ENCODE results near the gene PIK3AP1.
"Not testable (repeated sequence)": the region's sequence is repeated elsewhere in the genome, so short reads cannot be mapped to it uniquely, and the experiment has no call there.

Gene PIK3AP1

DNA sequence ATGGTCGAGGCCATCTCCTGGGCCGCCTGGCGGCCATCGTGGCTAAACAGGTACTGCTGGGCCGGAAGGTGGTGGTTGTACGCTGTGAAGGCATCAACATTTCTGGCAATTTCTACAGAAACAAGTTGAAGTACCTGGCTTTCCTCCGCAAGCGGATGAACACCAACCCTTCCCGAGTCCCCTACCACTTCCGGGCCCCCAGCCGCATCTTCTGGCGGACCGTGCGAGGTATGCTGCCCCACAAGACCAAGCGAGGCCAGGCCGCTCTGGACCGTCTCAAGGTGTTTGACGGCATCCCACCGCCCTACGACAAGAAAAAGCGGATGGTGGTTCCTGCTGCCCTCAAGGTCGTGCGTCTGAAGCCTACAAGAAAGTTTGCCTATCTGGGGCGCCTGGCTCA is 30.0 kb upstream of the PIK3AP1 start:
- not testable (repeated sequence) for H3K4me1 ChIP-seq (ENCODE audit: control insufficient read depth, insufficient read depth, low read length); H3K36me3 ChIP-seq (ENCODE audit: control insufficient read depth, insufficient read depth, low read length)

DNA sequence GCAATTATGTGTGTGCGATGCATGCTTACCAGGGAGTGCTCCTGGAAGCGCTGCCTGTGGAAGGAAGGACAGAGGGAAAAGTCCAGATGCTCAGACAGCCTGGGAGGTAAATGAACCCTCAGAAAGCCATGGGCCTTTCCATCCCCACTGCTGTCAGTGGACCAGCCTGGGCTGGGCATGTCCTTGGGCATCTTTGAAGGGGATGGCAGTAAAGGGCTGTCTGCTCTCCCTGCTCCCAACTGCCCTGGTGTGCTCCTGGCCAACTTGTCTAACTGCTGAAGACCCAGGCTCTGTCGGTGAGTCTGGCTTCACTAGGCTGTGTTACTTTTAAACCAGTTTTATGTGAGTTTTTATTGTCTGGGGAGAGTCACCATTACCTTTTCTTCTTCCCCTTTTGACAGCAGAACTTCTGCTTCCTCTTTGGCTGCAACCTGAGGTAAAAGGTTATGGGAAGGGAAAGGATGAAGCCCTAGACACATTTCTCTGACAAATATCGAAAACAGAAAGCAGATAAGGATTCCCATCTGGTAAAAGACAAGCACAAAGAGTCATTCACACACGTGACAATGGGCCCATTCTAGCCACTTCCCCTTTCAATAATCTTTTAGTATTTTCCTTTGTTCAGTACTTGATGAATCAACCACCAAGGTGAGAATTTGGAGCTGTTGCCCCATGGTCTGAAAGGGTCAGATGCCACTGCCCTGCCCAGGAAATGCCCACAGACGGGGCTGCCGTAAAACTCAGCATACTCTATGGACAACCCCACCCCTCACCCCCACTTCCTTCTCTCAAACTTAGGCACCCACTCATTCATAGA is 27.6 kb upstream of the PIK3AP1 start:
- Histone ChIP-seq H3K27me3 (ENCODE audit: control insufficient read depth, insufficient read depth, low read length) (no peaks in the 10 kb centered on the region), H3K9me3 (ENCODE audit: control insufficient read depth, insufficient read depth, low read length) (no peaks in the 10 kb centered on the region), H3K9ac (ENCODE audit: low read depth, low read length) (no peak overlapping the region), H3K4me3 (ENCODE audit: low read depth, low read length) (no peak overlapping the region), H3K4me1 (ENCODE audit: control insufficient read depth, insufficient read depth, low read length) (no peaks in the 10 kb centered on the region), H3K36me3 (ENCODE audit: control insufficient read depth, insufficient read depth, low read length) (no peaks in the 10 kb centered on the region), H3K27ac (ENCODE audit: low read depth, low read length) (no peak overlapping the region)

More for the DNA sequence above, 30.0 kb upstream of the PIK3AP1 start:
- H3K9ac ChIP-seq (ENCODE audit: low read depth, low read length); H3K27me3 ChIP-seq (ENCODE audit: control insufficient read depth, insufficient read depth, low read length); H3K4me3 ChIP-seq (ENCODE audit: low read depth, low read length); H3K9me3 ChIP-seq (ENCODE audit: control insufficient read depth, insufficient read depth, low read length); H3K27ac ChIP-seq (ENCODE audit: low read depth, low read length): not testable (repeated sequence)

DNA sequence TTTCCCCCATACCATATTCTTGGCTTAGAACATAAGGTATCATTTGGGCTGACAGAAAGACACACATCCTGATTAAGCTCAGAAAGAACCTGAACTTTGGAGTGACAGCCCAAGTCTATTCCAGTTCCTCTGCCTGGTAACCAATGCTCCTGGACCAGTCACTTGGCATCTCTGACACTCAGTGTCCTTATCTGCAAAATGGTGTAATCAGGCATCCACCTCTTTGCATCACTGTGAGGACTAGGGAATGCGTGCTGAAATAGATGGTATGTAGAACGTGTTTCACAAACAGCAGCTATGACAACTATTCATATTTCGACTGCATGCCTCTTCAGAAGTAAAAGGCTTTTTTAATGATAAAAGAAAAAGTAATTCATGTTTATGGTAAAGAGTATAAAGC is 26.2 kb upstream of the PIK3AP1 start:
- Histone ChIP-seq H3K9me3 (ENCODE audit: control insufficient read depth, insufficient read depth, low read length) (no peaks in the 10 kb centered on the region), H3K27ac (ENCODE audit: low read depth, low read length) (no peak overlapping the region), H3K4me3 (ENCODE audit: low read depth, low read length) (no peak overlapping the region), H3K27me3 (ENCODE audit: control insufficient read depth, insufficient read depth, low read length) (no peaks in the 10 kb centered on the region), H3K36me3 (ENCODE audit: control insufficient read depth, insufficient read depth, low read length) (no peaks in the 10 kb centered on the region), H3K9ac (ENCODE audit: low read depth, low read length) (no peak overlapping the region), H3K4me1 (ENCODE audit: control insufficient read depth, insufficient read depth, low read length) (no peaks in the 10 kb centered on the region)

DNA sequence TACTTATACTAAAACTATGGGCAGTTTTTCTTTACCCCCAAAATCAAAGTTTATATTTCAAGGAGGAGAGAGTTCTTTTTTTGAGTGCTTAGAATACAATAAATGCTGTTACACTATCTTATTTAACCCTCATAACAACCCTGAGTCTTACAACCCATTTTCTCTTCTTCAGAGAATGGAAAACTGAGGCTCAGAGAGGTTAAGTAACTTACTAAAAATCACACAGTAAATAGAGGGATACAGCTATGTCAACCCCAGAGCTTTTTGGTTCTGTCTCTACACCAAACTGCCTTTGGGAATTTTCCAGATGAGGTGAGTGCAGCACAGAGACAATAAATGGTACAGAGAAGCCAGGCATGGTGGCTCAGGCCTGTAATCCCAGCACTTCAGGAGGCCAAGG is 25.6 kb upstream of the PIK3AP1 start:
- Histone ChIP-seq H3K36me3 (ENCODE audit: control insufficient read depth, insufficient read depth, low read length) (no peaks in the 10 kb centered on the region), H3K9me3 (ENCODE audit: control insufficient read depth, insufficient read depth, low read length) (no peaks in the 10 kb centered on the region), H3K4me3 (ENCODE audit: low read depth, low read length) (no peak overlapping the region), H3K4me1 (ENCODE audit: control insufficient read depth, insufficient read depth, low read length) (no peaks in the 10 kb centered on the region), H3K27me3 (ENCODE audit: control insufficient read depth, insufficient read depth, low read length) (no peaks in the 10 kb centered on the region), H3K27ac (ENCODE audit: low read depth, low read length) (no peak overlapping the region), H3K9ac (ENCODE audit: low read depth, low read length) (no peak overlapping the region)

DNA sequence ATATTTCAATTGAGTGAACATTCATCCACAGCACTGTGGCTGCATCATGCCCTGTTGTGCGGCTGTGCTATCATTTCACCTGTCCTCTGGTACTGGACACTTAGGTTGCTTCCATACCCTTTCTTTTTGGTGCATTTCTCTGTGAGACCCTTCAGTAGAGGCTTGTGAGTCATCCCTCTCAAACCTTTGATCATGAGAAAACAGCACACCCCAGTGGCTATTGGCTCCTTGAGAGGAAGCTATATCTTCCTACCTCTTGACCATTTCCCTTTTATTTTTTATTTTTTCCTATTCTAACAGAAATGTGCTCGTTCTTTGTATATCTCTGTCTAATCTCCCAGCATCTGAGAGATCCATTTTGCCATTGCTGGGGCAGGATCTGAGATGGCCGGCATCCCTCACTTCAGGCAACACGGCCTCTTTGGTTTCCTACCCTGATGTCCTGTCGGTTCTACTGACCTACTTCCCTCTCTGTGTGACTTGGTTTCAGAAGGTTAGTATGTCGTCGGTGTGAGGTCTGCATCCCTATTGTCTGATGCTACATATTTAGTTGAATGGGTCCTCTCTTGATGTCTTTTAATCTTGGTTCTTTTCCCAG is 23.8 kb upstream of the PIK3AP1 start:
- Histone ChIP-seq H3K4me3 (ENCODE audit: low read depth, low read length) (no peak overlapping the region), H3K36me3 (ENCODE audit: control insufficient read depth, insufficient read depth, low read length) (no peaks in the 10 kb centered on the region), H3K27ac (ENCODE audit: low read depth, low read length) (no peak overlapping the region), H3K27me3 (ENCODE audit: control insufficient read depth, insufficient read depth, low read length) (no peaks in the 10 kb centered on the region), H3K9me3 (ENCODE audit: control insufficient read depth, insufficient read depth, low read length) (no peaks in the 10 kb centered on the region), H3K9ac (ENCODE audit: low read depth, low read length) (no peak overlapping the region), H3K4me1 (ENCODE audit: control insufficient read depth, insufficient read depth, low read length) (no peaks in the 10 kb centered on the region)

DNA sequence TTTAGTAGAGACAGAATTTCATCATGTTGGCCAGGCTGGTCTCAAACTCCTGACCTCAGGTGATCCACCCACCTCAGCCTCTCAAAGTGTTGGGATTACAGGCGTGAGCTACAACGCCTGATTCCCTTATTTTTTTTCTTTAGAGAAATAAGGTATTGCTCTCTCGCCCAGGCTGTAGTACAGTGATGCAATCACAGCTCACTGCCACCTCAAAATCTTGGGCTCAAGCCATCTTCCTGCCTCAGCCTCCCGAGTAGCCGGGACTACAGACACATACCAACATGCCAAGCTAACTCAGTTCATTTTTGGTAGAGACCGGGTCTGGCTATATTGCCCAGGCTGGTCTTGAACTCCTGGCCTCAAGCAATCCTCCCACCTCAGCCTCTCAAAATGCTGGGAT is 21.2 kb upstream of the PIK3AP1 start:
- not testable (repeated sequence) for H3K27ac ChIP-seq (ENCODE audit: low read depth, low read length); H3K36me3 ChIP-seq (ENCODE audit: control insufficient read depth, insufficient read depth, low read length); H3K4me1 ChIP-seq (ENCODE audit: control insufficient read depth, insufficient read depth, low read length); H3K4me3 ChIP-seq (ENCODE audit: low read depth, low read length); H3K9ac ChIP-seq (ENCODE audit: low read depth, low read length); H3K9me3 ChIP-seq (ENCODE audit: control insufficient read depth, insufficient read depth, low read length); H3K27me3 ChIP-seq (ENCODE audit: control insufficient read depth, insufficient read depth, low read length)

DNA sequence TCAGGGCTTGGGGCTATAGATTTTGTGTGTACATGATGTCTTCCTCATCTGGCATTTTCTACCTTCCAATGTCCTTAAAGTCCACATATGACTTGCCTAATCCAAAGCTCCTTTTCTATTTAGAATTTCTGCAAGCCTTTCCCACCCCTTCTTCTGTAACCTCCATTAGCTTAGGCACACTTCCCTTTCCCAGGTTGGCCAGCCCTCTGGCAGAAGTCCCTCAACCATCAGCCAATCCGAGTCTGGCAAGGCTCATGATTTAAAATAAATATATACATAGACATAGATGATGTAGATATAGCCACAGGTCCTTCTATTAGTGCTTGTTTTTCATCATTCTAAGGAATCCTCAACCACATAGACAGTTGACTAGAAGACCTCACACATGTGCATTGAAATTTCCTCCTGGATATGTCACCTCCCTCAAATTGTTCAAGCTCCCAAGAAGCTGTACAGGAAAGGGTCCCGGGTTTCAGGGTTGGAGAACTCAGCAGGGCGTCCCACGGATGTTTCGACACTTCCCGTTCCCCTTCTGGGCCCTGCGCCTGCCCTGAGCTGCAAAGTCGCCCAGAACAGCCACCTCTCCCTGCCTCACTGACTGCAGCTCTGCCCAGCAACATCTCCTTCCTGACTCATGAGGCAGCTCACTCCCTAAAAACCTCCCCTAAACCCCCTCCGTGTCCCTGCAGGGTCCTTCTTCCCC is 20.4 kb upstream of the PIK3AP1 start:
- Histone ChIP-seq H3K27me3 (ENCODE audit: control insufficient read depth, insufficient read depth, low read length) (no peaks in the 10 kb centered on the region), H3K9ac (ENCODE audit: low read depth, low read length) (no peak overlapping the region)

DNA sequence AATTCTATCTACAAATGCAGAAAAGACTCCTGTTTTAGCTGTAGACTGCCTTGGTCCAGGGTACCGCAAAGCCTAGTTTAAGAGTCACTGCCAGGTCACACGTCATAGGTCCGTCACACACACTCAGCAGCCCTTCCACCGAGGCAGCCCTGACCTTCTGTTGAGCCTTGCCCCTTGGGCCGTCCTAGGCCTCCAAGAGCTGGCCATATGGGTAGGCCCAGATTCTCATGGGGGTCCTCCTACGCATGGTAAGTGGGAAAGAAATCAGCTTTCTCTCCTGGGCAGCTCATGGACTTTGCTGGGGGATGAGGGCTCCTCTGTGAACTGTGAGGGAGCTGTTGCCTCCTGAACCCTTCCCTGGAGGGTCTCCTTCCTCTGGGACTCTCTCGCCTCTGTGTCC is 19.8 kb upstream of the PIK3AP1 start:
- Histone ChIP-seq H3K4me3 (ENCODE audit: low read depth, low read length) (no peak overlapping the region), H3K27ac (ENCODE audit: low read depth, low read length) (no peak overlapping the region), H3K36me3 (ENCODE audit: control insufficient read depth, insufficient read depth, low read length) (no peaks in the 10 kb centered on the region), H3K9ac (ENCODE audit: low read depth, low read length) (no peak overlapping the region), H3K9me3 (ENCODE audit: control insufficient read depth, insufficient read depth, low read length) (no peaks in the 10 kb centered on the region), H3K4me1 (ENCODE audit: control insufficient read depth, insufficient read depth, low read length) (peaks cover 8% of the 10 kb centered on the region; the same call in 1 of the 2 replicates), H3K27me3 (ENCODE audit: control insufficient read depth, insufficient read depth, low read length) (no peaks in the 10 kb centered on the region)

More for the DNA sequence above, 20.4 kb upstream of the PIK3AP1 start:
- no peak overlapping the region for H3K27ac ChIP-seq (ENCODE audit: low read depth, low read length)
- no peak overlapping the region for H3K4me3 ChIP-seq (ENCODE audit: low read depth, low read length)
- H3K4me1 ChIP-seq (ENCODE audit: control insufficient read depth, insufficient read depth, low read length) = peaks cover 8% of the 10 kb centered on the region; the same call in 1 of the 2 replicates
- H3K36me3 ChIP-seq (ENCODE audit: control insufficient read depth, insufficient read depth, low read length) = no peaks in the 10 kb centered on the region
- no peaks in the 10 kb centered on the region for H3K9me3 ChIP-seq (ENCODE audit: control insufficient read depth, insufficient read depth, low read length)

DNA sequence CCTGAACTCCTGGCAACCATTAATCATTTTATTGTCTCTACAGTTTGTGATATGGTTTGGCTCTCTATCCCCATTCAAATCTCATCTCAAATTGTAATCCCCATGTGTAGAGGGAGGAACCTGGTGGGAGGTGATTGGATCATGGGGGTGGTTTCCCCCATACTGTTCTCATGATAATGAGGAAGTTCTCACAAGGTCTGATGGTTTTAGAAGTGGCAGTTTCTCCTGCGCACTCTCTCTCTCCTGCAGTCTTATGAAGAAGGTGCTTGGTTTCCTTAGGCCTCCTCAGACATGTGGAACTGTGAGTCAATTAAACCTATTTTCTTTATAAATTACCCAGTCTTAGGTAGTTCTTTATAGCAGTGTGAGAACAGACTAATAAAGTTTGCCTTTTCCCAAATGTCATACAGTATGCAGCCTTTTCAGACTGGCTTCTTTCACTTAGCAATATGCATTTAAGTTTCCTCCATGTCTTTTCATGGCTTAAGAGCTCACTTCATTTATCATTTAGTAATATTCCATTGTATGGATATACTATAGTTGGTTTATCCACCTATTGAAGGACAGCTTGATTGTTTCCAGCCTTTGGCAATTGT is 17.1 kb upstream of the PIK3AP1 start:
- H3K27me3 ChIP-seq (ENCODE audit: control insufficient read depth, insufficient read depth, low read length); H3K27ac ChIP-seq (ENCODE audit: low read depth, low read length); H3K9ac ChIP-seq (ENCODE audit: low read depth, low read length); H3K9me3 ChIP-seq (ENCODE audit: control insufficient read depth, insufficient read depth, low read length); H3K36me3 ChIP-seq (ENCODE audit: control insufficient read depth, insufficient read depth, low read length); H3K4me3 ChIP-seq (ENCODE audit: low read depth, low read length); H3K4me1 ChIP-seq (ENCODE audit: control insufficient read depth, insufficient read depth, low read length): not testable (repeated sequence)

DNA sequence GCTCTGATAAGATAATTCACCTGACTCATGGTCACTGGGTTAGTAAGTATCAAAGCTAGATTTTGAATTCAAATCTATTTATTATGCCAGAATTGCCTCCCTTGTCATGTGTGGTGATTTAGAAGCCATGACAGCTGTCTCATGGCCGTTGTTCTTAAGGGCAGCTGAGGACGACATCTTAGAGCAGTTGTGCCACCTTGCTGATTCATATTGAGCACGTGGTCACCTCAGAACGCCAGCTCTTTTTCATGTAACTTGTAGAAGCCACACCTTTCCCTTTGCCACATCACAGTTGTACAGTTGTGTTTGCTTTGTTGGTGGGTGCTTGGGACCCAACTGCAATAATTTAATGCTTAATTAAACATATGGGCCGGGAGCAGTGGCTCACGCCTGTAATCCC is 4.3 kb upstream of the PIK3AP1 start:
- Histone ChIP-seq H3K36me3 (ENCODE audit: control insufficient read depth, insufficient read depth, low read length) (no peaks in the 10 kb centered on the region), H3K27ac (ENCODE audit: low read depth, low read length) (no peak overlapping the region), H3K4me1 (ENCODE audit: control insufficient read depth, insufficient read depth, low read length) (peaks cover 8% of the 10 kb centered on the region), H3K9me3 (ENCODE audit: control insufficient read depth, insufficient read depth, low read length) (no peaks in the 10 kb centered on the region), H3K4me3 (ENCODE audit: low read depth, low read length) (no peak overlapping the region), H3K27me3 (ENCODE audit: control insufficient read depth, insufficient read depth, low read length) (peaks cover 8% of the 10 kb centered on the region), H3K9ac (ENCODE audit: low read depth, low read length) (no peak overlapping the region)

DNA sequence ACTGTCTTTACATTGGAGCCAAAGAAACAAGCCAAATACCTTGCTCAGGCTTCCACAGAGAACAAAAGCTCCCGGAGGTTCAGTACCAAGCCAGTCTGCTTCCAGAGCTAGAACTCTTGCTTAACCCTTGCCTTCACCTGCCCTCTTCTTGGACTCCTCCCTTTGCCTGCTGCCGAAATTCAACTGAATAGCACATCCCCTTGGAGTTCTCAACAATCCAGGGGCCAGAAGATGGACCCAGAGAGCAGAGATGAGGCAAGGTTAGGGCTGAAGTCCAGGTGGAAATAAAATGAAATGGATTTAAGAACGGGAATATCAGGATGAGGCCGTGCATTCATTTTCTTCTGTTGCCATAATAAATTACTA is 876 bp upstream of the PIK3AP1 start:
- no peaks in the 10 kb centered on the region for H3K9me3 ChIP-seq (ENCODE audit: control insufficient read depth, insufficient read depth, low read length)
- no peaks in the 10 kb centered on the region for H3K36me3 ChIP-seq (ENCODE audit: control insufficient read depth, insufficient read depth, low read length)
- no peak overlapping the region for H3K27ac ChIP-seq (ENCODE audit: low read depth, low read length)
- H3K4me1 ChIP-seq (ENCODE audit: control insufficient read depth, insufficient read depth, low read length) = peaks cover 10% of the 10 kb centered on the region
- peaks cover 18% of the 10 kb centered on the region for H3K27me3 ChIP-seq (ENCODE audit: control insufficient read depth, insufficient read depth, low read length)
- H3K4me3 ChIP-seq (ENCODE audit: low read depth, low read length) = peak overlapping the region; percentile 81
- H3K9ac ChIP-seq (ENCODE audit: low read depth, low read length) = no peak overlapping the region

All from HUES48 (cell line).